Gastrocnemius medialis (tissue), 4 donors: ENCODE results near the gene SLAMF7.

Experiments used
- CTCF ChIP-seq, 5 experiments: fragments of 450-650 bp in 3 of 5; fragments of 200-600 bp in 2 of 5; sonication (generic) in 2 of 5; IDR thresholded peaks in 4 of 5; conservative IDR thresholded peaks in 1 of 5; 1 replicate in 4 of 5; 2 replicates in 1 of 5; pipeline ENCODE4 v1.5.1; 2016 to 2019; ENCODE audit warnings: antibody characterized with exemption in 5 of 5, mild to moderate bottlenecking in 3 of 5, moderate library complexity in 3 of 5
- POLR2A ChIP-seq, 2 donors: fragments of 450-650 bp; IDR thresholded peaks; one replicate each; pipeline ENCODE4 v1.6.1; 2017; ENCODE audit warnings: antibody characterized with exemption in 2 of 2, mild to moderate bottlenecking in 2 of 2, moderate library complexity in 2 of 2

GRCh38 chr1:160774886-160775719 lies 36.1 kb downstream of the SLAMF7 start:
- no peak for TF ChIP-seq CTCF (IDR thresholded peaks at IDR 0.05 in 4 of 5, conservative IDR thresholded peaks at IDR 0.05 in 1 of 5)
- no peak for TF ChIP-seq POLR2A (IDR thresholded peaks at IDR 0.05)
